ENCODE data around the gene NOA1.
"Not testable (repeated sequence)": the region's sequence is repeated elsewhere in the genome, so short reads cannot be mapped to it uniquely, and the experiment has no call there.

Gene NOA1

GRCh38 chr4:56953680-56954520 is 23.5 kb downstream of the NOA1 start:
- no peak for DNase-seq

GRCh38 chr4:56941403-56941802 is 36.0 kb downstream of the NOA1 start:
- DNase-seq, result no peak

GRCh38 chr4:56940971-56941370 is 36.4 kb downstream of the NOA1 start:
- DNase-seq, result no peak

GRCh38 chr4:56940403-56940802 is 37.0 kb downstream of the NOA1 start:
- DNase-seq, result no peak

DNA sequence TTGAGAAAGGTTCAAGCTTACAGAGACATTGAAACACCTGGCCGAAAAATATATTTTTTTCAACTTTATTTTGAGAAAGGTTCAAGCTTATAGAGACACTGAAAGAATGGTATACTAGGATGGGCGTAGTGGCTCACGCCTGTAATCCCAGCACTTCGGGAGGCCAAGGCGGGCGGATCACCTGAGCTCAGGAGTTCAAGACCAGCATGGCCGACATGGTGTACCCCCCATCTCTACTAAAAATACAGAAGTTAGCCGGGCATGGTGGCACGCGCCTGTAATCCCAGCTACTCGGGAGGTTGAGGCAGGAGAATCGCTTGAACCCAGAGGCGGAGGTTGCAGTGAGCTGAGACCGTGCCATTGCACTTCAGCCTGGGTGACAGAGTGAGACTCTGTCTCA is 37.6 kb downstream of the NOA1 start:
- DNase-seq, result not testable (repeated sequence)

DNA sequence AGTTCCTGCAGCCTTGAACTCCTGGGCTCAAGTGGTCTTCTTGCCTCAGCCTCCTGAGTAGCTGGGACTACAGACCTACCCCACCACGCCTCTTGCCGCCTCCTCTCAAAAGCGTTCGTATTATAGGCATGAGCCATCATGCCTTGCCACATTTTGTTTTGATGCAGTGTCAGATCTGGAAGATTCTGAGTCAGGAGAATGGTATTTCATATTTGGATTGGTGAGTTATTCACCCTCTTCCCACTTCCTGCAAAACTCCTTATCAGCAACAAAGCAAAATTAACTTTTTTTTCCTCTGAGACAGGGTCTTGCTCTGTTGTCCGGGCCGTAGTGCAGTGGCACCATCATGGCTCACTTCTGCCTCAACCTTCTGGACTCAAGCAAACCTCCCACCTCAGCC is 40.1 kb downstream of the NOA1 start:
- no peak for DNase-seq

DNA sequence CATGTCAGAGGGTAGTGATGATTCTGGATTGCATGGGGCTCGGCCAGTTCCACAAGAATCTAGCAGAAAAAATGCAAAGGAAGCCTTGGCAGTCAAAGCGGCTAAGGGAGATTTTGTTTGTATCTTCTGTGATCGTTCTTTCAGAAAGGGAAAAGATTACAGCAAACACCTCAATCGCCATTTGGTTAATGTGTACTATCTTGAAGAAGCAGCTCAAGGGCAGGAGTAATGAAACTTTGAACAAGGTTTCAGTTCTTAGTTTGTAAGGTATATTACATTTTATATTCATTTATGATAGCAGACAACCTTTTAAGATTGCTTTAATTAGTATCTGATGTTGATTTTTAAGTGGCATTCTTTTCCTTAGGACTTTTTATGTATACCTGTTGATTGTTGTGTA is 45.5 kb downstream of the NOA1 start:
- no peak for DNase-seq

- no peak for DNase-seq
Observed at GRCh38 chr4:56930638-56931037, 46.8 kb downstream of the NOA1 start.

- DNase-seq, result no peak
Observed at GRCh38 chr4:56927196-56927595, 50.2 kb downstream of the NOA1 start.

DNA sequence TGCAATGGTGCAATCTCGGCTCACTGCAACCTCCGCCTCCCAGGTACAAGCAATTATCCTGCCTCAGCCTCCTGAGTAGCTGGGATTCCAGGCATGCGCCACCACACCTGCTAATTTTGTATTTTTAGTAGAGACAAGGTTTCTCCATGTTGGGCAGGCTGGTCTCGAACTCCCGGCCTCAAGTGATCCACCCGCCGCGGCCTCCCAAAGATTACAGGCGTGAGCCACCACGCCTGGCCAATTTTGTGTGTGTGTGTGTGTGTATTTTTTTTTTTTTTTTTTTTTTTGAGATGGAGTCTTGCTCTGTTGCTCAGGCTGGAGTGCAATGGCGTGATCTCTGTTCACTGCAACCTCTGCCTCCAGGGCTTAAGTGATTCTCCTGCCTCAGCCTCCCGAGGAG is 62.4 kb downstream of the NOA1 start:
- DNase-seq, result not testable (repeated sequence)

DNA sequence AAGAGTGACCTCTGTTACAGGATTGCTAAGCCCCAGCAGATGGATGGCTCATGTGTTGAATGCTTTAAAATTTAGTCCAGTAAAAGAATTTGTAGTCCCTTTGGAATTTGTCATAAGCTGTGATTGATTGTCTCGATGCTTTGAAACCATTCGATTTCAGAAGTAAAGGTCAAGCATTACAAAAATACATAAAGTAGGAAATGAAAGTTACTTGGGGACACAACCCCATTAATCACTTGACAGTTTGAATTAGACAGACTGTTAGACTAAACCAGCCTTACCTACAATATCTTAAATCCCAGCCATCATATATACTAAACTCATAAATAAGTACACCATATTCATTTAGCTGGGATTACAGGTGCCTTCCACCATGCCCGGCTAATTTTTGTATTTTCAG is 63.1 kb downstream of the NOA1 start:
- DNase-seq, result no peak
